ENCODE results near the gene PBX2. TPM values are rescaled to one million over a fixed set of nuclear protein-coding genes. Genes with fewer than 3 reads are reported as not detected.
A peak's percentile ranks its signal among the peaks of the same experiment; 100 is the strongest.

Gene PBX2
- total RNA-seq, 1 donor from 2014 or later = 18.1 TPM

- H3K36me3 ChIP-seq = peaks cover 24 to 25% of the 10 kb centered on the region in 2 donors
Measured at GRCh38 chr6:32156891-32157290, 33.1 kb downstream of the PBX2 start.

GRCh38 chr6:32154514-32155161 is 35.4 kb downstream of the PBX2 start:
- peak overlapping the region; percentile 79 to 86 for H3K4me3 ChIP-seq
- H3K9me3 ChIP-seq = no peaks in the 10 kb centered on the region
- H3K4me1 ChIP-seq = peaks cover 12 to 27% of the 10 kb centered on the region in 2 donors
- intact Hi-C loops (cut with DNase I) = loop anchor here (1.0 to 10.0 kb wide), 6 partner anchors 35 to 420 kb away; partner anchors contain the start of genes CLIC1, NELFE and SKIC2
- DNase-seq (ENCODE audit: low spot score in 2 of 2) = peak in 1 of 2 donors; percentile 84
- peak; percentile 45 to 74 (median 72) for TF ChIP-seq CTCF (IDR thresholded peaks at IDR 0.05)
- H3K27ac ChIP-seq = peak overlapping the region; percentile 90 to 96
- no peaks in the 10 kb centered on the region for H3K27me3 ChIP-seq
- peaks cover 21 to 24% of the 10 kb centered on the region in 2 donors for H3K36me3 ChIP-seq

More at GRCh38 chr6:32156891-32157290, 33.1 kb downstream of the PBX2 start:
- no peak for TF ChIP-seq CTCF (IDR thresholded peaks at IDR 0.05)
- Histone ChIP-seq H3K27me3 (no peaks in the 10 kb centered on the region), H3K9me3 (no peaks in the 10 kb centered on the region), H3K4me1 (peaks cover 4 to 18% of the 10 kb centered on the region in 2 donors), H3K27ac (no peak overlapping the region), H3K4me3 (no peak overlapping the region)
- DNase-seq (ENCODE audit: low spot score in 2 of 2) = no peak
- intact Hi-C loops (cut with DNase I) = loop anchor here (10.0 kb wide), 2 partner anchors 112 to 422 kb away; partner anchors contain the start of gene CLIC1

GRCh38 chr6:32153564-32154513 is 36.2 kb downstream of the PBX2 start, which contains the start of gene PPT2:
Gene PPT2 (plus strand): TSS chr6:32154141. CDS start chr6:32154595, 454 bp downstream.
- peak within 1 kb of the TSS; percentile 79 to 86 for H3K4me3 ChIP-seq
- H3K36me3 ChIP-seq = peaks cover 25 to 29% of the 10 kb centered on the region in 2 donors
- TF ChIP-seq CTCF (IDR thresholded peaks at IDR 0.05) = peak in 1 of 3 experiments; percentile 21
- H3K27me3 ChIP-seq = no peaks in the 10 kb centered on the region
- no peaks in the 10 kb centered on the region for H3K9me3 ChIP-seq
- peak; percentile 70 to 96 for DNase-seq (ENCODE audit: low spot score in 2 of 2)
- H3K27ac ChIP-seq = peak within 1 kb of the TSS; percentile 90 to 96
- H3K4me1 ChIP-seq = peaks cover 12 to 27% of the 10 kb centered on the region in 2 donors
- intact Hi-C loops (cut with DNase I) = loop anchor here (1.0 to 10.0 kb wide), 8 partner anchors 22 to 419 kb away; partner anchors contain the start of genes AGPAT1, CLIC1, FKBPL and NELFE

GRCh38 chr6:32152769-32153563 is 37.0 kb downstream of the PBX2 start:
- Histone ChIP-seq H3K4me3 (peak overlapping the region; percentile 79 to 86), H3K27ac (peak overlapping the region; percentile 90 to 96), H3K27me3 (no peaks in the 10 kb centered on the region), H3K9me3 (no peaks in the 10 kb centered on the region), H3K36me3 (peaks cover 19 to 26% of the 10 kb centered on the region in 2 donors), H3K4me1 (peaks cover 12 to 27% of the 10 kb centered on the region in 2 donors)
- DNase-seq (ENCODE audit: low spot score in 2 of 2) = no peak
- intact Hi-C loops (cut with DNase I) = loop anchor here (1.0 to 10.0 kb wide), 5 partner anchors 23 to 418 kb away; partner anchors contain the start of genes AGPAT1, CLIC1, FKBPL and NELFE
- no peak for TF ChIP-seq CTCF (IDR thresholded peaks at IDR 0.05)

All from ascending aorta (tissue), 2 donors.